NCI-H82 treated with DMSO at 0.1 percent for 48 hours (cell line): ENCODE results near the gene FARSB.
A peak's percentile ranks its signal among the peaks of the same experiment; 100 is the strongest.

Source experiments
- DNase-seq: peaks from one replicate; lab custom pipeline; 2025; ENCODE audit not compliant: unreplicated experiment; lab: John Stamatoyannopoulos, UW

FARSB gene

DNA sequence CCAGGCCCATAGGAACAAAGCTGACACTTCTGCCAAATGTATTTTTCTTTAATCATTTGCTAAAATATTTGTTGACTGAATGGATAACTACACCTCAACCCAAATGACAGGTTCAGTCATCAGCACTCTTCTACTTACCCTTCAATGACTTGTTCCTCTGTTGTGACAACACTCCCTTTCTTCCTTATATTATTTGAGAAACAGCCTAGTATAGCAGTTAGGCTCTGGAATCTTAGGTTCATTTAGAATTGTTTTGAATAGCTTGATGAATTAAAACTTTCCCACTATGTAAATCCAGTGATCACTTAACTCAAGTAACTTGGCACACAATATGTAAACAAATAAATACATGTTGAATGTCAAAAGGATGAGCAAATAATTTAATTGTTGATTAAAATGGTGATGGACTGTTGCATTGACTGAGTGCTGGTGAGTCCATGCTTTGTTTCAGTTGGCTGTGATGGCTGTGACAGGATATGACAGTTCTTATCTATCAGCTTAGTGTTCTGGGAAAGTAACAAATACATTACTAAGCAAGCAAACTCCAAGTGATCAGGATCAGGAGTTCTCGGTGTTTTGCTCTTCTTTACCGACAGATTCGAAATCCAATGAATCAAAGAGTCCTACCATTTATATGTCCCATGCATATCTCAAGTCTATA is 12.7 kb upstream of the FARSB start:
- no peak for DNase-seq

DNA sequence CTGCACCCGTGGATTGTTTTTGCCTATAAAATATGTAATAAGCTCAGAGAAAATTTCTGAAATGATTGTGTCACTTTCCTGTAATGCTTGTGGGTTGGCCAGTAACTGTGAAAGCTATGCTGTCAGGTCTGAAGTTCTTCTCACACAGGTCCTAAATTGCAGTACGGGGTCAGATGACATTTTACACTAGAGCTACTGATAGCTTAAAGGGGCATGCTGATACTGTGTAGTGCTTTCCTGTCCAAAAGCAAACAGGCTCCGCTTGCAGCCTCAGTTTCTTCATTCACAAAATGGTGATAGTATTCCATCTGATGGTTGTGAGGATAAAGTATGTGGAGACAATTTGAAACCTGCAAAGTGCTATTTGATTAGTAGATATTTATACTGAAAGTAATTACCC is 7.6 kb upstream of the FARSB start:
- no peak for DNase-seq

DNA sequence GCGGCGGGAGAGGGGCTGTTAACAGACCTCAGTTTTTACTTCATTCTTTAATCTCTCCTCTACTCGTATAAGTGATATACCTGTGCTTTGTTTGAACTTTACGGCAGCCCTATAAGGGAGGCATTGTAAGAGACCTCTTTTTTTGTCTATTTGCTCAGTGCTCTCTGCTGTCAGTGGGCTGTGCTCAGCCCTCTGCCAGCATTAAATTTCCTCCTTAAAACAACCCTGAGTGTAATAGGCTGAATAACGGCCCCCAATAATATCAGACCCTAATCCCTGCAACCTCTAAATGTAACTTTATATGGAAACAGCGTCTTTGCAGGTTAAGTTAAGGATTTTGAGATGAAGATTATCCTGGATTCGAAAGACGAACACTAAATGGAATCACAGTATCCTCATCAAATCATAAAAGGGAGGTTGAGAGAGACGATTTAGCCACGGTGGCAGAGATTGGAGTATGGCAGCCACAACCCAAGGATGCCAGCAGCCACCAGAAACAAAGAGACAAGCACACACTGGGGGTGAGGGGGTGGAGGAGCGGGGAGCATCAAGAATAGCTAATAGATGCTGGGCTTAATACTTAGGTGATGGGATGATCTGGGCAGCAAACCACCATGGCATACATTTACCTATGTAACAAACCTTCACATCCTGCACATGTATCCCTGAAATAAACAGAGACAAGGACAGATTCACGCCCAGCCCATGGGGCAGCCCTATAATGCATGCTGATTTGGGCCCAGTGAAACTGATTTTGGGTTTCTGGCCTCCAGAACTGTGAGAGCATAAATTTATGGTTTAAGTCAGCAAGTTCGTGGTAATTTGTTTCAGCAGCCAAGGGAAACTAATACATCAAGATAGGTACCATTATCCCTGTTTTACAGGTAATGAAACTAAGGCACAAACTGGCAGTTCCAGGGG is 894 bp upstream of the FARSB start:
- no peak for DNase-seq

DNA sequence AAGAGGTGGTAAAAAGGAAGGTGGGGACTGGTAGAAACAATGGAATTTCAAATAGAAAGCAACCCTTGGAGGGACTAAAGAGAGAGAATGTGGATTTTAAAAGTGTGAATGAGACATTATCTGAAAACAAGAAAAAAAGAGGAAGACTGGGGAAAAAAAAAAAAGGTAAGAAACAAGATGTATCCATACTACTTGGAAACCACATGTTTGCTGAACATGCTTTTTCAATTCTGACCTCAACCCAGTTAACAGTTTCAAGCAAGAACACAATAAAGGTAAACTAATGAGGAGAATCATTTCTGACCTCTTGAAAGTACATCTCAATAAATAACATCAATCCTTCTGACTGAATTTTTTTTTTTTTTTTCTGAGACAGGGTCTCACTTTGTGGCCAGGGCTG is 2.6 kb downstream of the FARSB start:
- no peak for DNase-seq

DNA sequence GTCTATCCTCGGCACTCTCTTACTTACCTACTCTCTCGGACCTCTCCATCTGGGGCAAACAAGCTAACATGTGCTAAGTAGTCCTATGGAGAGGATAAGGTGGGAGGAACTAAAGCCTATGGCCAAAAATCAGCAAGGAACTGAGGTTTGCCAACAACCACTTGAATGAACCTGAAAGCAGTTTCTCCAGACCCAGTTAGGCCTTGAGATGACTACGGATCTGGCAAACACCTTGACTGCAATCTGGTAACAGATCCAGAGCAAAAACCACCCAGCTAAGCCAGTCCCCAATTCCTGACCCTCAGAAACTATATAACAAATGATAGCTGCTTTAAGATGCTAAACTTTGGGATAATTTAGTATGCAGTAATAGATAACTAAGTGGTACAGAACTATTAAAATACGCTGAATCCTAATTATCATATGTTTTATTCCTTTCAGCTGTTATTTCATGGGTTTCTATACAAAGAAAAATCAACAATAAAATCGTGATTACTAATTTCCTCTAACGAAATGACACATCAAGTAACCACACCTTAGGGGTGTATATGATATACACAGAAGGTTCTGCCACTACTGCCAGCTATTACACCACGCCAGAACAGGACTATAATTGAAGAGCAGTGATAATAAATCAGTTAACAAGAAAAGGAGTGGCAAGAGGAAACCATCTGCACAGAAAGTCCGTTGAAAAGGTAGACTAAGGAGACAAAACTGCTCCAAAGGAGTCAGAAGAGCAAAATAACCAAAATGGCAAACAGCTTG is 3.2 kb downstream of the FARSB start:
- no peak for DNase-seq

DNA sequence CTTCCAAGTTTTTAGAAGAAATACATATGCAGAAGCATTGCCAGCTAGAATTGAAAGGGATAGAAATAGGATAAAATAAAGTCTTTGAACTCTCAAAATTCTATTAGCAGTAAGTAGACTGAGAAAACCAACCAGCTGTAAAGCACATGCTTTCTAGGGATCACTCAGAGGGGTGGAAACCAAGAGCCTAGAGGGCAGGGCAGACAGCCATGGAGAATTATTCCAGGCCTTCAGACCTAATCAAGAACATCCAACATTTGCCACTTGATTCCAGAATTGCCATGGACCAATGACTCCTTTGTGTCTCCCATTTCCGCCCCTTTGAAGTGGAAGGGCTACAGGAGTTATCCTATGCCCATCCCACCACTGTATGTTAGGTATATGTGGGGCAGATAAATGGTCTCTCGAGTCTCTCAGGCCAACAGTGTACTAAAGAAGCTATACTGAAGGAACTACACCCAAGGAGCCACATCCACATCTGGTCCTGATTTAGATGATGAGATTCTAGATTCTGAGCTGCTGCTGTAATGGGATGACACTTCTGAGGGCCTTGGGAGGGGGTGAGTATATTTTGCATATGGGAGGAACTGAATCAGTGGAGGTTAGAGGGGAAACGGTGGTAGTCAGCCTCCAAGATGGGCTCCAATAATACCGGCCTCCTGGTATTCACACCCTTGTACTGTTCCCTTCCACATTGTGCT is 4.0 kb downstream of the FARSB start:
- DNase-seq = no peak

DNA sequence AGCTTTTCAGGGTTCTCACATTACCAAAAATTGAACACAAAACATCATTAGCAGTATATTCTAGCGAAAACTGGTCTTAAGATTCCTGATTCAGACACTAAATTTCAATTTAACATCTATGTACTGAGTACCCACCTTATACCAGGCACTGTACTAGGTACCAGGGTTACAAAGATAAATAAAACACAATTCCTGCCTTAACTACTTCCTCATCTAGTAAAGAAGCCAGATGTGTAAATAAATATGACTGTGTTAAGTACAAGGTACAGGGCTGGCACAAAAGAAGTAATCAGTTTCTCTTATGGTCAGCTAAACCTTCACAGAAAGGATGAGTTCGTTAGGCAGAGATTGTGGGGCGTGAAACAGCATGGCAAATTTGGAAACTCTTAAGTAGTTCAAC is 6.1 kb downstream of the FARSB start:
- DNase-seq = no peak

DNA sequence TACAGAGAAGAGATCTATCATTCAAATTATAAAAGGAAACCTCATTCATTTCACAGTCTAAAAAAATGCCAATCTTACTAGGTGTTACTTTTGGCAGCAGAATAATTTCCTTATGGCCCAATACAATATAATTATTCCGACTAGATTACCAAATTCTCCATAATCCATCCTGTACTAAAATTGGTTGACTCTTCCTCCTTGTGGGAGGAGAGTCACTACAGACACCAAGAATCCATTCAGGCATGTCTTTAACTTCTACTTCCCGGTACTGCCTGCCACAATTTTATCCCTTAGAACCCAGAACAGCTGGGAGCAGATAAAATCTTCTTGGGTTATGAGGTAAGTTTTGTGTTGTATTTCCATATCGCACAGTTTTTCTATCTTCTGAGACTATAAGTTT is 9.9 kb downstream of the FARSB start:
- no peak for DNase-seq

DNA sequence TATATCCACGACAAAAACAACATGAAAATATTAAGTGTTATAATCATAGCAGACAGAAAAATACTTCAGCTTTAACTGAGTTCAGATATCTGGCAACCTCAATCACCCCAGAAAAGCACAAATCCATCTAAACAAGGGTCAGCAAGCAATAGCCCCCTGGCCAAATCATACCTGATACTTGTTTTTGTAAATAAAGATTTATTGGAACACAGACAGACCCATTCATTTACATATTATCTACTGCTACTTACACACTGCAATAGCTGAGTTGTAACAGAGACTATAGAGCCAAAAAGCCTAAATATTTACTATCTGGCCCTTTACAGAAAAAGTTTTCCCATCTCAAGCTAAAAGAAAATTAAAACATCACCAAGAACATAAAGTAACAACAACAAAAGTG is 12.8 kb downstream of the FARSB start:
- DNase-seq = no peak

DNA sequence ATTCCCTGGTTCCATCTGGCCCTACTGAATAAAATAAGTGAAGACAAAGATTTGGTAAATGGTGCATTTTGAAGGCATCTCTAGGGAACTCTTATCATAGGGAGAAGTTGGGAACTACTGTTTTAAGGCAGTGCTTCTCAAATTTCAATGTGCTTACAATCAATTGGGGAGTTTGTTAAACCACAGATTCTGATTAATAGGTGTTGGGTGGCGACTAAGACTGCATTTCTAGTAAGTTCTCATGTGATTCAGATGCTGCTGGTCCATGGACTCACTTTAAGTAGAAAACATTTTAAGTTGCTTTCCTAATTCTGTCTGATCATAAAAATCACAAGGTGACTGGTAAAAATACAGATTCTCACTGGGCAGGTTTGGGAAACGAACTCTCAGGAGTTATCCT is 14.6 kb downstream of the FARSB start:
- DNase-seq = no peak

DNA sequence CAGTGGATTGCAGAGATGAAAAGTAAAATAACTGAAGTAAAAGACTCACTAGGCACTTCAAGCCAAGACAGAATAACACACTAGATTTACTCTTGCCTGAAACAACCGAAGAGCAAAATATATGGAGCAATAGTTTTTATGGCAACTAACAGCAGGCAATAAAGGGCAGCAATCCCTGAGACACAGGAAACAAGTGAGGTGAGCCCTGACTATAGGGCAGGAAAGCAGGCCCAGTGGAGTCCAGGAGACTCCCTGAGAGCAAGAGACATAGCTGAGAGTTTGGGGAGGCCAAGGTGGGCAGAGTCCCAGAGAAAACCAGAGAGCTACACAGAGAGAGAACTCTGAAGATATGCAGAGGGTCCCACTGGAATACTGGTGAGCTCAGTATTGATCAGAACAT is 18.8 kb downstream of the FARSB start:
- DNase-seq = no peak

DNA sequence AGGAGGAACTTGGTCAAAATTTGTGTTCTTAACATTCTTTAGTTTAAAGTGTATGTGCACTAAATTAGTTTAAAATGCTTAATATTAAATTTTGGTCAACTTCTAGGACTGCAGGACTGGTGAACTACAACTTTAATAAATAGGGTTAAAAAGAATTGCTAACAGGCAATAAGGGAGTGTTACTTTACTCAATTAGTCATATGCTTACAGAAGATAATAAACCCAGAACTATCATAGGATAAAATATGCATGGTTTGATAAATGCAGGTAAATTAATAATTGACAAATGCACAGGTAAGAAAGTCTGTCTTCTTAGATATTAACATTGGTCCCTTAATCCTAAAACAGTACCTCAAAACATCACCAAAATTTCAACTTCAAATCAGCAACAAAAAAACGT is 20.6 kb downstream of the FARSB start:
- no peak for DNase-seq

DNA sequence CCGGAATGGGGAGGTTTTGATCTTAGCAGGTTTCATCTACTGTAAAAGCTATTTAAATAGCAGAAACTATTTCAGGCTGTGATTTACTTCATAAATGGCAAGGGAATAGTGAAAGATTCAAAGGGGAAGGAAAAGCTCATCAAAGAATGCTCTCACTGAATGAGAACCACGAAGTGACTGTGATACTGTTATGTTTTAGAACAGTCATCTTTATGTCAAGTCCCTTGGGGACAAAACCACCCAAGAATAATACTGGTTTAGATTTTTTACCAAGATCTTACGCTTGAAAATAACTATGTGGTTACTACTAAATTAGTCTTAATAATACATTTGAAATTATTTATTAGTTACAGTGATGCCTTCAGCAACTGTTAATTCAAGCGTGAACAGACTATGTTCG is 28.1 kb downstream of the FARSB start:
- DNase-seq = no peak

DNA sequence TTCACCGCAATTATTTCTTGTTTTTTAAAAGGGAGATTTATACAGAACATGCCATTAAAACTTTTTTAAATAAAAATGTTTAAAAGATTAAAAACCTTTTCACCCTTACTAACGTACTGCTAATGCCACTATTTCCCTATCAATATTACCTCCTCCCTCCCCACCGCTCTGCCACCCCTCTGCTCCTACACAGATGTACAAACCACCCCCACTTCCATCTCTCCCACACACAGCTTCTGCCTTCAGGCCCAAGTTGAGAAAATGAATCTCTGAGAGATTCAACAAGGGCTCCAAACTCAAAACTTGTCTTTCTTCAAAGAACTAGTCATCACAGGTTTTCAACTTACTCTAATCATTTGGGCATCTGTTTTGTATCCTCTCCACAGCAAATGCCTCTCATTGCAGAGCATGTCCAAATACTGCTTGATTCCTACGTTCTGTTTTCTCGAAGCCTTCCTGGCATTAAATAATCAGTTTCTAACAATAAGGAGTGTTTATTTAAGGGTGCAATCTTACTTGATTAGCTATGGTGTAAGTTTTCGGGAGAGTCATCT is 32.1 kb downstream of the FARSB start:
- DNase-seq = no peak

DNA sequence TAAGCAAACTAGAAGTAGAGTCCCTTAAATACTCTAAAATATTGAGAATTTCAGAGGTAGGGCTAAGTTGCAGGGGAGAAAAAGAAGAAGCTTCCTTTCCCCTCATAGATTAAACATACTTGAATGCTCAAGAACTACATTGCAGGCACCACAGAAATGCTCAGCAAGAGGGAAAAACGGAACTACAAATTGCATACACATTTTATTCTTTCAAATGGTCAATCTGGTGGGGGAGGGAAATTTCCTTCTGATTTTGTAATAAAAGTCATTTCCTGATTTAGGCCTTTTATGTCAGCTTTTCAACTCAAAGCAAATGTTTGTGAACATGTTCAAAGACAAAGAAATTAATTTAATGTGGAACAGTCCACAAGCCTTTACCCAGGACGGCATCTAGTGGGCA is 33.0 kb downstream of the FARSB start:
- no peak for DNase-seq

DNA sequence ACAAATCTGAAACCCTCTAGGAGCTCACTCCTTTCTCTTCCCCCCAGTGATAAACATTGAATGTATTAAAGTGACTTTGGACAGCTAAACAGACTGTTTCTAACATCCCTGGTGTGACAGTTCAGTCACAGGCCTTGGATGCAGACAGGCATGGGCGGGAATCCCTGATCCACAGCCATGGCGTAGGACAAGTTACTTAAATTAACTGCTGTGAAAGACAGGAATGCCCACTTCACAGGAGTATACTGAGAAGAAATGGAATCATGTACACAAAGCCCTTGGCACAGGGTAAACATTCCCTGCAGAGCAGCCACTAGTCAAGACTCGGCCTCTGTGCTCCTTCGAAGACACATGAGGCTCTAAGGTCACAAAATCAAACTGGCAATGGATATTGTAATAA is 34.0 kb downstream of the FARSB start:
- DNase-seq = no peak

DNA sequence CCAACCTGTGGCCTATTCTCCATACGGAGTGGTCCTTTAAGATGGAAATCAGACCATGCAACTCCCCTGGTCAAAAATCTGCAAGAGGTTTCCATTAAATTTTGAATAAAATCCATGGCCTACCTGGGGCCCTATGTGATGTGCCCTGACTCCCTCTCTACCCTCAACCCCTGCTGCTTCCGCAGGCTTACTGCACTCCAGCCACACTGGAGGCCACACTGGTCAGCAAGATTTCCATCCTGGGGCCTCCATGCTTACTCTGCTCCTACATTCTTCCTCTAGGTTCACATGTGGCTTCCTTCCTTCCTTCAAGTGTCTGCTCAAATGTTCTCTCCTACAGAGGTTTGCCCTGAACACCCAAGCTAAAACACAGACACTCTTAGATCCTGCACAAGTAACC is 40.6 kb downstream of the FARSB start:
- no peak for DNase-seq

DNA sequence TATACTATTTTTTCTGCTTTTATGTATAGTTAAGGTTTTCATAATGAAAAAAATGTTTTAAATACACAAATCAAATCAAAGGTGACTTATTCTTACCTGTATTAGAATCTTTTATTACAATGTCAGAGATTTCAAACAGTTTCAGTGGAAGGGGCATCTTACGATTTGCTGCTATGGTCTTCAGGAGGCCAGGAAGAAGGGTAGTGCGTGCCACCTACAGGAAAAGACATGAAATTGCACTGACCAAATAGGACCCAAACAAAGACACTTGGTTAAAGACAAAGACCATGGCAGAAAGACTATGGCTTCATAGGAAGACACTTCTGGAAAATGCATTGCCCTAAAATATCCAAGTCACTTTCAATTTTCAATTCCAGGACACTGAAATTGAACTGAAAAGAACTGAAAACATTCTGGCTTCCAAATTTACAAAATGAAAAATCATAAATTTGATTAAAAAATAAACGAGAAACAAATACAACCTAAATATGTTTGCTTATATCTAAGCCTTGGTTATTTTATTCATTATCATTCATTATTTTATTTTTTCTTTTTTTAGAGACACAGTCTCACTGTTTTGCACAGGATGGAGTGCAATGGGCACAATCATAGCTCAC is 42.1 kb downstream of the FARSB start:
- DNase-seq = peak; percentile 58

DNA sequence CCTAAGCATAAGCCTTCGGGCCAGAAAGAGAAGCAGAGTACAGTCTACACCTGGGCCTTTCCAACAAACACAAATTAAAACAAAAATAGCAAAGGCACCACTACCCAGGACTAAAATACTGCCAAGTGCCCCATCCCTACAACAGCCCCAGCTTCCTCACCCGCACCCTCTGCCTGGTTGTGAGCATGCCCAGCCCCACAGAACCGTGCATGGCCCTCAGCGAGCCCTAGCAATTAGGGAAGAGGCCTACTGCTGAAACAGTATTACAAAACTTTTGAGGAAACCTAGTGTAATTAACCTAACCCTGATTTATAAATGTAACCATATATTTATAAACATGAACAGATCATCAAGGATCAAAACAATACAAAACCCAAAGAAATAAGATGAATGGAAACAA is 44.2 kb downstream of the FARSB start:
- DNase-seq = no peak

DNA sequence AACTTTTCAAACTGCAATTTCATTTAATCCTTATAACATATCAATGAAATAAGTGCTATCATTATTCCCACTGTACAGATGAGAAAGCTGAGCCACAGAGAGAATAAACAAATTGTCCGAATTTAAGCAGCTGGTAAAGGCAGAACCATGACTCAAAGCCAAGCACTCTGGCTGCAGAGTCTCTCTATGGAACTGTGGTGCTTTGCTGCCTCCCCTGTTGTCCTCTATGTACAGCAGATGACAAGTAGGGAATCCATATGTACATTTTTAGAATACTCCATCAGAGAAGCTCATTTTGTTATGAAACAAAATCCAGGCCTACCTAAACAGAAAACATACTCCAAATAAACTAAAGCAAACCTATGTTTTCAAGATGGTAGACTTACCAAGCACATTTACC is 45.1 kb downstream of the FARSB start:
- DNase-seq = no peak

DNA sequence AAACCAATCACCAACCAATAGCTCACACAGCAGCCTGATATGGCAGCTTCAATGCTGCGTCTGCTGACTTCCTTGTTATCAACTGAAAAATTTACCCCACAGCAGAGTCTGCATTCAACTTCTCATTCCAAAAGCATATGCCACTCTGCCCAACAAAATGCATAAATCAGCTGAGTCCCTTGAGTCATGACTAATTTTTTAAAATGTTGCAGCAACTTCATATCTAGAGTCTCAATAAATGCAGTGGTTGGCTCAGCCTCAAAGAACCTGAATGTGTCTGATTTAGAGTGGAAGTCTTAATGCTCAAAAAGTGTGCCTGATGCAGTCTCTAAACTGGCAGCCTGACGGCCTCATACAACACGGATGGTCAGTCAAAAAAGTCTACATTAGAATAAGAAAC is 46.5 kb downstream of the FARSB start:
- no peak for DNase-seq
